ENCODE results near the gene PRRT1B.

Gene PRRT1B

DNA sequence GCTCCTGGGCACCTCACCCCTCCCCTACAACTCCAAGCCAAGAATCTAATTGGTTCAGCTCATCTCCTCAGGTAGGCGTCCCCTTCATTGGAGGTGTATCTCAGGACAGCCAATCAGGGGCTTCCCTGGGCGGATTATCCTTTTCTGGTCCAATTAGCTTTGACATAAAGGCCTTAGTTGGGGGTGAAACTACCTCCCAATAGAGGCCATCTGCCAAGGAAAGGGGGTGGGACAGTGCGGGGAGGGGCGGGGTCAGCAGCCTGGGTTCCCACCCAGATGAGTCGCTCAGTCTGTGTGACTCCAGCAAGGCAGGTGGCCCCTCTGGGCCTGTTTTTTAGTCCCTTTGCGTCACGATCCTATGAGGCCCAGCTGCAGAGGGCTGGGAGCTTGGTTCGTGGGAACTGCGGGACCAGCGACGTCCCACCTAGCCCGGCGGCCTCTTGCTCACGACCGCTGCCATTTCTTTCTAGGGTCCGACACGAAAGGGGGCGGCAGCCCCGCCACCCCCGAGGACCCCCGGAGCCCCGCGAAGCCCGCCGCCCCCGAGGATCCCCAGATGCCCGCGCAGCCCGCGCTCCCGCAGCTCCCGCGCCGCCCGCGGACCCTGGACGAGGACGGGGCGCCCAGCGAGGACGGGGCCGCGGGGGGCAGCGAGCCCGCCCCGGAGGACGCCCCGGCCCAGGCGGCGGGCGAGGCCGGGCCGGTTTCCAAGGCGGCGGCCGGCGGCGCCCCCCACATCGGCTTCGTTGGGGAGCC is 8.9 kb downstream of the PRRT1B start:
- DNase-seq (ENCODE audit: low read depth): no peak
- TF ChIP-seq, protein P1, sequence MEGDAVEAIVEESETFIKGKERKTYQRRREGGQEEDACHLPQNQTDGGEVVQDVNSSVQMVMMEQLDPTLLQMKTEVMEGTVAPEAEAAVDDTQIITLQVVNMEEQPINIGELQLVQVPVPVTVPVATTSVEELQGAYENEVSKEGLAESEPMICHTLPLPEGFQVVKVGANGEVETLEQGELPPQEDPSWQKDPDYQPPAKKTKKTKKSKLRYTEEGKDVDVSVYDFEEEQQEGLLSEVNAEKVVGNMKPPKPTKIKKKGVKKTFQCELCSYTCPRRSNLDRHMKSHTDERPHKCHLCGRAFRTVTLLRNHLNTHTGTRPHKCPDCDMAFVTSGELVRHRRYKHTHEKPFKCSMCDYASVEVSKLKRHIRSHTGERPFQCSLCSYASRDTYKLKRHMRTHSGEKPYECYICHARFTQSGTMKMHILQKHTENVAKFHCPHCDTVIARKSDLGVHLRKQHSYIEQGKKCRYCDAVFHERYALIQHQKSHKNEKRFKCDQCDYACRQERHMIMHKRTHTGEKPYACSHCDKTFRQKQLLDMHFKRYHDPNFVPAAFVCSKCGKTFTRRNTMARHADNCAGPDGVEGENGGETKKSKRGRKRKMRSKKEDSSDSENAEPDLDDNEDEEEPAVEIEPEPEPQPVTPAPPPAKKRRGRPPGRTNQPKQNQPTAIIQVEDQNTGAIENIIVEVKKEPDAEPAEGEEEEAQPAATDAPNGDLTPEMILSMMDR (IDR thresholded peaks at IDR 0.05; ENCODE audit: insufficient read depth, low read depth, low read length, missing control alignments): no peak
- no peak overlapping the region for H3K4me3 ChIP-seq (ENCODE audit: low read length)

DNA sequence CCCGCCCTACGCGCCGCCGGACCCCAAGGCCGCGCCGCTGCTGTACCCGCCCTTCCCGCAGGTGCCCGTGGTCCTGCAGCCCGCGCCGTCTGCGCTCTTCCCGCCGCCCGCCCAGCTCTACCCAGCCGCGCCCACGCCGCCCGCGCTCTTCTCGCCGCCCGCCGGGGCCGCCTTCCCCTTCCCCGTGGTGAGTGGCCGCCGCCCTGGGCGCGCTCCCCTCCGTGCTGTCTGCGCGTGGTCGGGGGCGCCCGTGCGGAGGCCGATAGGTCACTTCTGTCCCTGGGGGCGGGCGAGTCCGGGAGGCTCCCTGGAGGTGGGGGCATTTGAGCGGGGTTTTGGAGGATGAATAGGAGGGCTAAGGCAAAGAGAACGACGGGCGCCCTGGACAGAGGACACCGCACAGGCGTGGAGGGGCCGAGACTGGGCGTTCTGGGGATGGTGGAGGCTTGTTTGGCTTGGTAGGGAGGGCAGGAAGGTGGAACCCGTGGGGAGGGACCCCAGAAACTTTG is 9.6 kb downstream of the PRRT1B start:
- DNase-seq (ENCODE audit: low read depth): no peak
- H3K4me3 ChIP-seq (ENCODE audit: low read length): no peak overlapping the region
- TF ChIP-seq, protein P1 (IDR thresholded peaks at IDR 0.05; ENCODE audit: insufficient read depth, low read depth, low read length, missing control alignments): no peak

DNA sequence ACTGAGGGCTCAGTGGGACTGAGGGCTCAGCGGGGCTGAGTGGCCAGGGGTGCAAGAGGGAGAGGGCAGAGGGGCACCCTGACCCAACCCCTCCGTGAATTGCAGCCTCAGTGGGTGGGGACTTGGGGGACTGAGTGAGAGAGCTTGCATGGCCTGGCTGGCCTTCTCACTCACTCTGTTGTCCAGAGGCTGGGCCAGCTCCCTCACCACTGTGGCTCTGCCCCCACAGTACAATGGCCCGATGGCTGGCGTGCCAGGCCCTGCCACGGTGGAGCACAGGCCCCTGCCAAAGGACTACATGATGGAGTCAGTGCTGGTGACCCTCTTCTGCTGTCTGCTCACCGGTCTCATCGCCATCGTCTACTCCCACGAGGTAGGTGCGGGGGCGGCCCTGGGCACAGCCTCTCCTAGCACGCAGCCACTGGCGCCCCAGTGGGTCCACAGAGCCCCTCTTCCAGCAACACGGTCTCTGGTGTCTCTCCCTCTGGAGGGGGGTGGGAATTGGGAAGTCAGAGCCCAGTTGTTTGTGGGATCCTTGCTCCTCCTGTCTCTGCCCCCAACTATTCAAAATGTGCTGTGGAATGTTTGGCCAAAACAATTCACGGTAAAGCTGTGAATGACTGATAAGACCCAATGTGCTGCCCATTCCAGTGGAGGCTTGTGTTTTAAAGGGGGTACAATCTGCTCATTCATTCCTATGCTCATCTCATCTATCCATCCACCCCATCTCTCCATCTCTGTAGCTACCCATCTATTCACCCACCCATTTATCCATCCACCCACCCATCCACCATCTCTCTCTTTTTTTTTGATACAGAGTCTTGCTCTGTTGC is 10.7 kb downstream of the PRRT1B start:
- no peak overlapping the region for H3K4me3 ChIP-seq (ENCODE audit: low read length)
- TF ChIP-seq, protein P1 (IDR thresholded peaks at IDR 0.05; ENCODE audit: insufficient read depth, low read depth, low read length, missing control alignments): no peak
- no peak for DNase-seq (ENCODE audit: low read depth)

DNA sequence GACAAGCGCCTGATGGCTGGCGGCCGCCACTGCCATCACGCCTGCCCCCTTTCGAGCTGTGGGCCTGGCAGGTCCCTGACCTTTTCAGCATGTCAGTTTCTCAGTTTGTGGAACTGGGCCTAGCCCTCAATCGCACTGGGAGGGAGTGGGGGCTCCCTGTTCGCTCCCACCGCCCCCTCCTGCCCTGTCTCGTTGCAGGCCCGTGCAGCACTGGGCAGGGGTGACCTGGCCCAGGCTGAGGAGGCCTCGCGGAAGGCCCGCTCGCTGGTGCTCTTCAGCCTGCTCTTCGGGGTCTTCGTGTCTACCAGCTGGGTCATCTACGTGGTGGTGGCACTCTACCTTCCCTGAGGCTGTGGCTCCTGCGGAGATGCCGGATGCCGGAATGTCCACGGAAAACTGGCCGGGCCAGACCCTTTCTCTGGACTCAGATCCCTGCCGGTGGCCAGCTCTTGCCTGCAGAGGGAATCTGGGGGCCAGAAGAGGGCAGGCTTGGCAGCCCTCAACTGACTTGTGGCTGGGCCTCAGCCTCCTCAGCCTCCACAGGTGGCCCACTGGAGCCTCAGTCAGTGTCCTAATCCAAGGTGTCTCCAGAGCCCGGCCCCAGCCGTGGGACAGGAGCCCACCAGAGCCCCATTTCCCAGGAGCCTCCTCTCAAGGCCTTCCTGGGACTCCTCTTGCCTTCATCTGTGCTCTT is 12.7 kb downstream of the PRRT1B start:
- no peak overlapping the region for H3K4me3 ChIP-seq (ENCODE audit: low read length)
- DNase-seq (ENCODE audit: low read depth): no peak
- TF ChIP-seq, protein P1 (IDR thresholded peaks at IDR 0.05; ENCODE audit: insufficient read depth, low read depth, low read length, missing control alignments): no peak

DNA sequence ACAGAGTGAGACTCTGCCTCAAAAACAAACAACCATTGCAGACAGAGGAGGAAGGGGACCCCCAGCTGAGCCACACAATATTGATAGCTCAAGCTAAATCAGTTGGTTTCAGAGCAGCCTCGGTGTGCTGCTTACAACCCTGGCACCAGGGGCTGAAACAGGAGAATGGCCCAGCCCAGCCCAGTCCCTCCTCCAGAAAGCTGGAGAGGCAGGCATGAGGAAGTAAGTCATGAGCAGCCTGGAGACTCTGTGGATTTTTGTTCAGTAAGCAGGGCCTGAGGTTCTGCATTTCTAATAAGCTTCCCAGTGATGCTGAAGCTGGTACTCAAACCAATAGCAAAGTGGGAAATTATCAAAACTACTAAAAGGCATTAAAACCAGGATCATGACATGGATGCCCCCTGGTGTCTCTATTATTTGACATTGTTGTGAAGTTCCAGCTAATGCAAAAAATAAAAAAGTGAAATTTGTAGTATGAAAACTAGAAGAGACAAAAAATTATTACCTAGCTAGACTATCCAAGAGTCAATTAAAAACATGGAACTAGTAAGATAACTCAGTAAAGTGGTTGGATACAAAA is 14.2 kb downstream of the PRRT1B start:
- DNase-seq (ENCODE audit: low read depth): no peak
- H3K4me3 ChIP-seq (ENCODE audit: low read length): no peak overlapping the region
- TF ChIP-seq, protein P1 (IDR thresholded peaks at IDR 0.05; ENCODE audit: insufficient read depth, low read depth, low read length, missing control alignments): no peak
